SK-N-SH treated with all-trans-retinoic acid at 6 μM for 48 hours (cell line): ENCODE results near the gene NANOS3.

Experiments
- ESRRG ChIP-seq: fragments of 250-450 bp; sonication (Bioruptor Pico); IDR thresholded peaks from 2 replicates; pipeline ENCODE4 v1.6.1; 2021; ENCODE audit warnings: mild to moderate bottlenecking
- GLIS3 ChIP-seq: fragments of 250-450 bp; sonication (Bioruptor Pico); IDR thresholded peaks from 2 replicates; pipeline ENCODE4 v1.5.0; 2020; ENCODE audit warnings: mild to moderate bottlenecking, moderate library complexity
- PPARA ChIP-seq: fragments of 250-450 bp; sonication (Bioruptor Pico); IDR thresholded peaks from 2 replicates; pipeline ENCODE4 v1.5.0; 2020; ENCODE audit warnings: mild to moderate bottlenecking, borderline replicate concordance
- TOX ChIP-seq: fragments of 250-450 bp; sonication (Bioruptor Pico); IDR thresholded peaks from 2 replicates; pipeline ENCODE4 v1.8.0; 2021; ENCODE audit warnings: mild to moderate bottlenecking, moderate library complexity, borderline replicate concordance
- ZC3H10 ChIP-seq: fragments of 250-450 bp; sonication (Bioruptor Pico); IDR thresholded peaks from 2 replicates; pipeline ENCODE4 v1.5.1; 2021; ENCODE audit warnings: mild to moderate bottlenecking, moderate library complexity
- ZFP30 ChIP-seq: fragments of 450-650 bp; formaldehyde crosslinking; IDR thresholded peaks from 2 replicates; pipeline ENCODE4 v1.5.0; 2022; ENCODE audit warnings: mild to moderate bottlenecking, moderate library complexity
- ZNF70 ChIP-seq: fragments of 450-650 bp; formaldehyde crosslinking; IDR thresholded peaks from 2 replicates; pipeline ENCODE4 v1.5.0; 2020; ENCODE audit warnings: mild to moderate bottlenecking, moderate library complexity
- TF ChIP-seq, protein P1 (sequence below): fragments of 250-450 bp; sonication (Bioruptor Pico); IDR thresholded peaks from 2 replicates; pipeline ENCODE4 v1.5.1; 2021; ENCODE audit warnings: mild to moderate bottlenecking, moderate library complexity
- TF ChIP-seq, protein P2 (sequence below): fragments of 250-450 bp; sonication (Bioruptor Pico); IDR thresholded peaks from 2 replicates; pipeline ENCODE4 v1.8.0; 2021; ENCODE audit warnings: low read depth, mild to moderate bottlenecking, moderate library complexity, borderline replicate concordance
- TF ChIP-seq, protein P3 (sequence below): fragments of 250-450 bp; sonication (Bioruptor Pico); IDR thresholded peaks from 2 replicates; pipeline ENCODE4 v1.5.1; 2020; ENCODE audit warnings: low read depth, mild to moderate bottlenecking, moderate library complexity

DNA sequence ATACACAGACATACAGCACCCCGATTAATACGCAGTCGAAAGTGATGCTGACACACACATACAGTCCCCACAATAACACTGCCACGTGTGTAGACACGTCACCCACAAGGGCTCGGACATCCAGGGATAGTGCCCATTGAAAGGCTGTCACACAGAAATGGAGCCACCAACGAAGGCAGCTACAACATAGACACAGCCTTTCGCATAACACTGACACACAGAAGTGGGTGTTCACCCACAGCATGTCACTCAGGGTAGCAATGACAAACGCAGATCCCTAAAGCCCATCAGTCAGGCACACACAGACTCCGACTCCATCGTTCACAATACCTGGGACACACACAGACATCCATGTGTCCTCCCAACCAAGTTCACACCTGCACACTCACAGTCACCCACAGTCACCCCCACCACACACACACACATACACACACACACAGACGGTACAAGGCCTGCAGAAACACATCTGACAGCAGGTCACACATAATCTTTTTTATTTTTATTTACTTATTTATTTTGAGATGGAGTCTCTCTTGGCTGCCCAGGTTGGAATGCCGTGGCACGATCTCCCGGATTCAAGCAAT lies 10.4 kb upstream of the NANOS3 start:
- no peak for TF ChIP-seq GLIS3 (CRISPR knock-in tag)
- no peak for TF ChIP-seq ZC3H10 (CRISPR knock-in tag)
- TF ChIP-seq, protein P1, sequence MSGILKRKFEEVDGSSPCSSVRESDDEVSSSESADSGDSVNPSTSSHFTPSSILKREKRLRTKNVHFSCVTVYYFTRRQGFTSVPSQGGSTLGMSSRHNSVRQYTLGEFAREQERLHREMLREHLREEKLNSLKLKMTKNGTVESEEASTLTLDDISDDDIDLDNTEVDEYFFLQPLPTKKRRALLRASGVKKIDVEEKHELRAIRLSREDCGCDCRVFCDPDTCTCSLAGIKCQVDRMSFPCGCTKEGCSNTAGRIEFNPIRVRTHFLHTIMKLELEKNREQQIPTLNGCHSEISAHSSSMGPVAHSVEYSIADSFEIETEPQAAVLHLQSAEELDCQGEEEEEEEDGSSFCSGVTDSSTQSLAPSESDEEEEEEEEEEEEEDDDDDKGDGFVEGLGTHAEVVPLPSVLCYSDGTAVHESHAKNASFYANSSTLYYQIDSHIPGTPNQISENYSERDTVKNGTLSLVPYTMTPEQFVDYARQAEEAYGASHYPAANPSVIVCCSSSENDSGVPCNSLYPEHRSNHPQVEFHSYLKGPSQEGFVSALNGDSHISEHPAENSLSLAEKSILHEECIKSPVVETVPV = no peak
- TF ChIP-seq ESRRG (CRISPR knock-in tag) = no peak
- no peak for TF ChIP-seq PPARA (CRISPR knock-in tag)
- TF ChIP-seq TOX (CRISPR knock-in tag) = no peak
- TF ChIP-seq ZNF70 = no peak
- TF ChIP-seq, protein P2, sequence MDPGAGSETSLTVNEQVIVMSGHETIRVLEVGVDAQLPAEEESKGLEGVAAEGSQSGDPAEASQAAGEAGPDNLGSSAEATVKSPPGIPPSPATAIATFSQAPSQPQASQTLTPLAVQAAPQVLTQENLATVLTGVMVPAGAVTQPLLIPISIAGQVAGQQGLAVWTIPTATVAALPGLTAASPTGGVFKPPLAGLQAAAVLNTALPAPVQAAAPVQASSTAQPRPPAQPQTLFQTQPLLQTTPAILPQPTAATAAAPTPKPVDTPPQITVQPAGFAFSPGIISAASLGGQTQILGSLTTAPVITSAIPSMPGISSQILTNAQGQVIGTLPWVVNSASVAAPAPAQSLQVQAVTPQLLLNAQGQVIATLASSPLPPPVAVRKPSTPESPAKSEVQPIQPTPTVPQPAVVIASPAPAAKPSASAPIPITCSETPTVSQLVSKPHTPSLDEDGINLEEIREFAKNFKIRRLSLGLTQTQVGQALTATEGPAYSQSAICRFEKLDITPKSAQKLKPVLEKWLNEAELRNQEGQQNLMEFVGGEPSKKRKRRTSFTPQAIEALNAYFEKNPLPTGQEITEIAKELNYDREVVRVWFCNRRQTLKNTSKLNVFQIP = no peak
- TF ChIP-seq, protein P3, sequence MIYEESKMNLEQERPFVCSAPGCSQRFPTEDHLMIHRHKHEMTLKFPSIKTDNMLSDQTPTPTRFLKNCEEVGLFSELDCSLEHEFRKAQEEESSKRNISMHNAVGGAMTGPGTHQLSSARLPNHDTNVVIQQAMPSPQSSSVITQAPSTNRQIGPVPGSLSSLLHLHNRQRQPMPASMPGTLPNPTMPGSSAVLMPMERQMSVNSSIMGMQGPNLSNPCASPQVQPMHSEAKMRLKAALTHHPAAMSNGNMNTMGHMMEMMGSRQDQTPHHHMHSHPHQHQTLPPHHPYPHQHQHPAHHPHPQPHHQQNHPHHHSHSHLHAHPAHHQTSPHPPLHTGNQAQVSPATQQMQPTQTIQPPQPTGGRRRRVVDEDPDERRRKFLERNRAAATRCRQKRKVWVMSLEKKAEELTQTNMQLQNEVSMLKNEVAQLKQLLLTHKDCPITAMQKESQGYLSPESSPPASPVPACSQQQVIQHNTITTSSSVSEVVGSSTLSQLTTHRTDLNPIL (CRISPR knock-in tag) = no peak
- no peak for TF ChIP-seq ZFP30
